ENCODE results near the gene NXNL2.

Gene NXNL2

GRCh38 chr9:88534456-88535225 is at the start of gene NXNL2:
NXNL2 (plus strand) TSS chr9:88535178; CDS start chr9:88535435, 257 bp downstream.
- peak; percentile 41 for DNase-seq (ENCODE audit: low spot score)

GRCh38 chr9:88488166-88488565 is 46.8 kb upstream of the NXNL2 start:
- DNase-seq (ENCODE audit: low spot score) = no peak

GRCh38 chr9:88494983-88495721 is 39.8 kb upstream of the NXNL2 start:
- no peak for DNase-seq (ENCODE audit: low spot score)

- DNase-seq (ENCODE audit: low spot score) = no peak
These were observed 37.8 kb upstream of the NXNL2 start for GRCh38 chr9:88497224-88497623.

GRCh38 chr9:88498880-88499279 is 36.1 kb upstream of the NXNL2 start:
- DNase-seq (ENCODE audit: low spot score) = no peak

DNA sequence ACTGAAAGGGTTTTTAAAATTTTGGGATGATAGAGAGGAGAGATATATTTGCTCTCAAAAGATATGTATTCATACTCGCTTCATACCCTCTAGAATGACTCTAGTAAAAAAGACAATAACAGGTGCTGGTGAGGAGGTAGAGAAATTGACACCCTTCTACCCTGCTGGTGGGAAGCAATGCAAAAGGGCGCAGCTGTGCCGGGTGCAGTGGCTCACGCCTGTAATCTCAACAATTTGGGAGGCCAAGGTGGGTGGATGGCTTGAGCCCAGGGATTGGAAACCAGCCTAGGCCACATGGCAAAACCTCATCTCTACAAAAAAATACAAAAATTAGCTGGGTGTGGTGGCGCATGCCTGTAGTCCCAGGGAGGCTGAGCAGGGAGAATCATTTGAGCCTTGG is 33.9 kb upstream of the NXNL2 start:
- DNase-seq (ENCODE audit: low spot score) = no peak

DNA sequence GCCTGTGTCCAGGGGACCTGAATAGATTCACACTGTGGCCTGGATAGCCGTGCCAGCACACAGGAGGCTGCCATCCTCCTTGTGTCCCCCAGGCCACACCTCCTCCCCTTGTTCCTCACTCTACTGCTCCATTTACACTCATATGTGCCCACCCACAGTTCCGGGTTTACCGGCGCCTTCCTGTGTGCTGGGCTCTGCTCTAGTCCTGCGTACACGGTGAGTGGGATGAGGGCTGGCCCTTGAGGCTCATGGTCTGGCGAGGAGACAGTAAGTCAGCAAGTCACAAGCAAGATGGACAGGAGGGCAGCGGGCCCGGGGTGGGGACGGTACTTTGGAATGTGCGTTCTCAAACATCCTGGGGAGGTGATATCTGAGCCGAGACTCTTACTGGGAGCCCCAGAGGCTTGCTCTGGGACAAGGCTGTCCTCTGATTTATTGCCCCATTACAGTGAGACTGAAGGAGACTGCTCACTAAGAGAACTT is 32.4 kb upstream of the NXNL2 start:
- DNase-seq (ENCODE audit: low spot score) = no peak

DNA sequence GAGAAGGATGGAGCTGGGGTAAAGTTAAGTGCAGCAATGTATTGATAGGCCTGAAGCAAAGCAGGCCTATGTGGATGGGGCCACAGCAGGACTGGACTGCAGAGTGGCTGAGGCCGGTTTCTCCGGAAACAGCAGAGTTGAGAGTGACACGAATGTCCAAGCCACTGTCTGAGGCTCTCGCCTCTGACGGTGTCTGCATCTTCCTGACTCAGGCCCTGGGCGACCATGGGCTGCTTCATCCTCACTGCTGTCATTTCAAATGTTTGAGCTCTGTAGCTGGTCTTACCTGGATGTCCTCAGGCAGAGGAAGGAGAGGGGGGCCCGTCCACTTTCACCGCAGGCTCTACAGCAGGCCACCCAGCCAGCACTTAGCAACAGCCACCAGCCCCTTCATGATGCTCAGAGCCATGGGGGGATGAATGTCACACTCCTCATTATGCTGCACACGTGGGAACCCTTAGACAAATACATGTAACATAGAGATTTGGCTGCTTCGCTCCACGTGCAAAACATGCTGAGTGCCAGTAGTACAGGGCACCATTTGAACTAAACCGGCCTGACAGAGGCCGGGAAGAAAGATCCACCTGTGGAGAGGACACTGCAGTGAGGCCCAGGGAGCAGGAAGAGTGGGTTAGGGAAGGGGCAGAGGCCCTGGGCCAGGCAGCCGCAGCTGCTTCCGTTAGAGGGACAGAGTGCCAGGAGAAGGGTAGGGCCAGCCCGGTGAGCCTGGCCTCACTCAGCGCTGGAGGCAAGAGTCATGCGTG is 31.7 kb upstream of the NXNL2 start:
- no peak for DNase-seq (ENCODE audit: low spot score)

DNA sequence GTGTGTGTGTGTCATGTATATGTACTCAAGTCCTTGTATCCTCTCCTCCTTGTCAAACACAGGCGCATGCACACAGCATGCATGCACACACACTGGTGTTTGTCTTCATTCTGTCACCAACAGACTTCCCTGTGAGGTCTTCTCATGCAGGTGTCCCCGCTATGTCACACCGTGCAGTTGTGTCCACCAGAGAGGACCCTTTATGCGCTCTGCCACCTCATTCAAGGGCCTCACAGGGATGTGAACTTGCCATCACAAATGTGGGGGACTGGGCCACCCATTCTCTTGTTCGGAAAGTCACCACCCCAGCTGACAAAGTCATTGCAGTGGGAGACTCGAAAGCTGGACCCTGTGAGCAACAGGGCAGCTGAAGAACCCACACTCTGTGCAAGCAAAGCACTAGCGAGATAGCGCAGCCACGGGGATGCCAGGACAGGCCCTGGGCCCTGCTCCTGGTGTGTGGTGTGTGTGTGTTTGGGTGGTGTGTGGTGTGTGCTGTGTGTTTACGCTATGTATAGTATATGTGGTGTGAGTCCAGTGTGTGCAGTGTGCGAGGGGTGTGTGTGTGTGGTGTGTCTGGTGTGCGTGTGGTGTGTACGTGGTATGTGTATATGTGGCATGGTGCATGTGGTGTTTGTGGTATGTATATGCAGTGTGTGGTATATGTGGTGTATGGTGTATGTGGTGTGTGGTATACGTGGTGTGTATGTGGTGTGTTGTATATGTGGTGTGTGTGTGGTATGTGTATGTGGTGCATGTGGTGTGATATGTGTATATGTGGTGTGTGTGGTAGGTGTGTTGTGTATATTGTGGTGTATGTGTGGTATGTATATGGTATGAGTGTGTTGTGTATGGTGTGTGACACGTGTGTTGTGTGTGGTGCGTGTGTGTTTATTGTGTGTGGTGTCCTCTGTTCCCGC is 30.9 kb upstream of the NXNL2 start:
- DNase-seq (ENCODE audit: low spot score) = no peak

DNA sequence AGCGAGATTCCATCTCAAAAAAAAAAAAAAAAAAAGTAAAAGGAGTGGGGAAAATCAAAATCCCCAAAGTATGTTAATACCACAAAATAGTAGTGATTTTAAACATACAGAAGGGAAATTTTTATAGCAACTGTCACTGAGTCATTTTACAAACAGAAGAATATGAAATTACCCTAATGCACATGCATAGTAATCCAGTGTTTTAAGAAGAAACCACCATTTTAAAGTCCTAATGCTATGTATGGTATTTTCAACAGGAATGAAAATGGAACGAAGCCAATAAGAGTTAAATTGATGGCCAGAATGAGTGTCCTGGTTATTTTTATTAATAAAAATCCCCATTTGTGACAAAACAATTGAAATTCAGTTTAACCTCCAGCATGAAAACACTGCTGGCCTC is 26.7 kb upstream of the NXNL2 start:
- no peak for DNase-seq (ENCODE audit: low spot score)

GRCh38 chr9:88511906-88512305 is 23.1 kb upstream of the NXNL2 start:
- no peak for DNase-seq (ENCODE audit: low spot score)

- DNase-seq (ENCODE audit: low spot score) = no peak
These were observed 20.7 kb upstream of the NXNL2 start for GRCh38 chr9:88514247-88514646.

DNA sequence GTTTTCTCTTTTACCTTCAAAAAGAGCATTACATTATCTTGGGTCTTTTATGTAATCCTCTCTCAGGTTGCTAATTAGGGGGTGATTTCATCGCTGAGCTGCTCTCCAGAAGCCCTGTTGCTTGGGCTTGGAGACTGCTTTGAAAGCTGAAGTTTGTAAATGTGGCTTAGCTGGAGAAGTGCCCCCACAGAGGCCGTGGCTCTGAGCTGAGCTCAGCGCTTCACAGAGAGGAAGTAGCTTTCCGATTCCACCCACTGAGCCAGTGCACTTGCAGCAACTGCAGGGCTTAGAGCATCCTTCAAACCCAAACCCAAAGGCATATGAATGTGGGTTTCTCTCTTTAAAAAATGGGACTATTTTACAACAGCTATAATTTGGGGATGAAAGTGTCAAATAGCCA is 13.7 kb upstream of the NXNL2 start:
- no peak for DNase-seq (ENCODE audit: low spot score)

DNA sequence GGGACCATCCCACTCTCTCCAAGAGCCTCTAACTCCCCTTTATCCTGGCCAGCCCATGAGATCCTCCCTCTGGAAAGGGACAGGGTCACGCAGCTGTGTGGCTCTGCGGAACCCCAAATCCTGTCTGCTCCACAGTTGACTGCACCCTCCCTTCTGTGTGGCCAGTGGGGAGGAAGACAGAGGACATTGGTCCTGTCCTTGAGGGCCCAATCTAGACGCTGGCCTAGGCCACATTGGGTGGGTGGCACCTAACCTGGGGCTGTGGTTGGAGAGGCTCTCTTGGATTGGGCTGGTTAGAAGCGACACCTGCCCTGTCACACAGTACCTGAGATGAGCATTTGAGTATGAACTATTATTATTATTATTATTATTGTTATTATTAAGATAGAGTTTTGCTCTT is 12.6 kb upstream of the NXNL2 start:
- no peak for DNase-seq (ENCODE audit: low spot score)

DNA sequence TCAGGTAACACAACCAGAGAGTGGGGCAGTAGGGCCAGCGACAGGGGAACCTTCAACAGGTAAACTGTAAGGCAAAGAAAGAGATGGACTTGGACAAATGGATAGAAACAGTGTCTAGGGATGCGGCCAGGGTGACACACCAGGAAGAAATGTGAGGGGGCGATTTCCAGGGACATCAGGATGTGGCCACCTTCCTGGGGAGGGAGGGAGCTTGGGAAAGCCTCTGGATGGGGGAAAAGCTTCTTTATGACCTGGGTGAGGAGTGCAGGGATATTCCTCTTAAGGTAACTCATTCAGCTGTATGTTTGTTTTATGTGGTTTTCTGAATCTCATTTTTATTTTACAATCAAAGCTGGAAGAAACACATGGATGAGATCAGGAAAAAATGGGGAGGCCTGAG is 11.9 kb upstream of the NXNL2 start:
- DNase-seq (ENCODE audit: low spot score) = no peak

- DNase-seq (ENCODE audit: low spot score) = no peak
These were observed 10.1 kb upstream of the NXNL2 start for GRCh38 chr9:88524911-88525310.

- no peak for DNase-seq (ENCODE audit: low spot score)
These were observed 7.4 kb upstream of the NXNL2 start for GRCh38 chr9:88527618-88528017.

- DNase-seq (ENCODE audit: low spot score) = no peak
These were observed 6.7 kb upstream of the NXNL2 start for GRCh38 chr9:88528080-88528790.

DNA sequence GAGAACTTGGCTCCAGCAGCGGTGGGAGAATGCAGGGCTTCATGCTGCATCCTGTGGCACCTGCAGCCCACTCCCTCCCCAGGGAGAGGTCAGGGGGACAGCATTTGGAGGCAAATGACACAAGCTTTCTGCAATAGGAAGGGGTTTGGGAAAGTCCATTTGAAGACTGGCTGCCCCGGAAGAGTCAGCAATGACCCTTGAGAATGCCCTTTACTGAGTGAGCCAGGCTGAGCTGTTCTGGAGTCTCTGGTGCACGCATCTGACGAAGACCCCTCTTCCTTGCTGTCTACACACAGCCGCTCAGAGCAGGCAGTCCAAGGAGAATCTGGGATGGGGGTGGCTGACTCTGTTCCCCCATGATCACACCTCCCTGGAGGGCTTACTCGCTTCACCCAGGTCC is 5.5 kb upstream of the NXNL2 start:
- no peak for DNase-seq (ENCODE audit: low spot score)

DNA sequence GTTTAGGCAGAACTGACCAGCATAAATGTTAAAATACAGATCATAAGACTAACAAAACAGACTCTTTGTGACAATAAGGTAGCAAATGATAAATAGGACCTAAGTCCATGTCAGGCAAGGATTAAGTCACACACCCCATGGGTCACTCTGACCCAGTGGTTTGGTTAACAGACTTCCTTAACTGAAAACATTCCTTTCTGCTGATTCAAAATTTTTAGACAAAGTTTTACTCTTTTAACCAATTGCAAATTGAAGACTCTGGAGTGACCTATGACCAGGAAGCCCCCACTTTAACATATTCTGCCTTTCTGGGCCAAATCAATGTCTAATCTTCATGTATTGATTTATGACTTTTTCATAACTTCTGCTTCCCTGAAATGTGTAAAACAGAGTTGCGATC is 4.9 kb upstream of the NXNL2 start:
- DNase-seq (ENCODE audit: low spot score) = no peak
